ENCODE data around the gene HDLBP. TPM values are rescaled to one million over a fixed set of nuclear protein-coding genes. Genes with fewer than 3 reads are reported as not detected.

Gene HDLBP
- polyA plus RNA-seq, 4 donors: 136 to 394 (median 171) TPM

DNA sequence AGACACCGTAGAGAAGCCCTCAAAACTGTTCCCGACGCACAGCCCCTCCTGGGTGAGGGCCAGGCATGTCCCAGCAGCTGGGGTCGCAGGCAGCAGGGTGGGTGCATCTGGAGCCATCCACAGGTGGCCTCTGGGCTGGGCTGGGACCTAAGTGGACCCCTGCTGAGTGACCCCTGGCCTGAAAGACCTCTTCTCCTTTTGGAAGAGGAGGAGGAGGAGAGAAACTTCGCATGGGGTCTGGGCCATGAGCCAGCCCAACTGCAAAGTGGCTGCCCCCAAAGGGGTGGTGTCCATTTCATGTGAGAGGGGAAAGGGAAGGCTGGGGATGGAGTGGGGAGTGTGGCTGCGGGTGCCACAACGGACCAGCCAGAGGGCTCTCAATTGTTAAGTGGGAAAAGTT, 101.9 kb downstream of the HDLBP start:
- DNase-seq (no peak), FAIRE-seq (no peak)
- Histone ChIP-seq H3K27me3 (ENCODE audit: control insufficient read depth in 3 of 3, insufficient read depth in 3 of 3, low read length in 3 of 3) (peaks cover 0 to 2% (median 0%) of the 10 kb centered on the region in 3 donors), H3K4me1 (ENCODE audit: control insufficient read depth in 3 of 3, insufficient read depth in 2 of 3, low read depth in 1 of 3, low read length in 2 of 3) (no peaks in the 10 kb centered on the region), H3K9me3 (ENCODE audit: control insufficient read depth in 2 of 2, insufficient read depth in 1 of 2, low read depth in 1 of 2, low read length in 1 of 2) (no peaks in the 10 kb centered on the region), H3K27ac (ENCODE audit: low read depth in 1 of 3, low read length in 2 of 3) (no peak overlapping the region), H3K4me3 (ENCODE audit: low read depth in 1 of 3, low read length in 3 of 3) (no peak overlapping the region), H3K36me3 (ENCODE audit: control insufficient read depth in 3 of 3, insufficient read depth in 2 of 3, low read depth in 1 of 3, low read length in 3 of 3) (no peaks in the 10 kb centered on the region)
- 72 to 81% (median 78%) methylated on average over 7 of the region's 7 CpGs for WGBS, 3 donors

DNA sequence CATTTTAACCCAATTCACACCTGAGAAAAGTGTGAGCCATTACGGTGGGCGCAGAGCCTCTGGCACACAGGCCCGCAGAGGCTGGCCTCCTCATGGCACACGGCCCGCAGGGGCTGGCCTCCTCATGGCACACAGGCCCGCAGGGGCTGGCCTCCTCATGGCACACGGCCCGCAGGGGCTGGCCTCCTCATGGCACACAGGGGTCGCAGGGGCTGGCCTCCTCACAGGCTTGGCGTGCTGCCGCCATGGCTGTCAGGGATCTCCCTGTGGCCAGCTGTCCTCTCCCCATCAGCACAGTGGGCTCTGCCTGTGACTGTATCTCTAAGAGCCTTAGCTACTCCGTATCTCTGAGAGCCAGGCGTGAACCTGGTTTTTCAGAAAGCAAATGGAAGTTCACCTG, 102.4 kb downstream of the HDLBP start:
- Histone ChIP-seq H3K27ac (ENCODE audit: low read depth in 1 of 3, low read length in 2 of 3) (no peak overlapping the region), H3K4me3 (ENCODE audit: low read depth in 1 of 3, low read length in 3 of 3) (no peak overlapping the region), H3K36me3 (ENCODE audit: control insufficient read depth in 3 of 3, insufficient read depth in 2 of 3, low read depth in 1 of 3, low read length in 3 of 3) (no peaks in the 10 kb centered on the region), H3K4me1 (ENCODE audit: control insufficient read depth in 3 of 3, insufficient read depth in 2 of 3, low read depth in 1 of 3, low read length in 2 of 3) (no peaks in the 10 kb centered on the region), H3K27me3 (ENCODE audit: control insufficient read depth in 3 of 3, insufficient read depth in 3 of 3, low read length in 3 of 3) (peaks cover 0 to 2% (median 0%) of the 10 kb centered on the region in 3 donors), H3K9me3 (ENCODE audit: control insufficient read depth in 2 of 2, insufficient read depth in 1 of 2, low read depth in 1 of 2, low read length in 1 of 2) (no peaks in the 10 kb centered on the region)
- WGBS, 3 donors: 83 to 89% (median 89%) methylated on average over 11 to 13 of the region's 13 CpGs
- DNase-seq (no peak), FAIRE-seq (no peak)

GRCh38 chr2:241211276-241211675, 104.2 kb downstream of the HDLBP start:
- DNase-seq (no peak), FAIRE-seq (no peak)
- no peaks in the 10 kb centered on the region for H3K36me3 ChIP-seq (ENCODE audit: control insufficient read depth in 3 of 3, insufficient read depth in 2 of 3, low read depth in 1 of 3, low read length in 3 of 3)
- H3K9me3 ChIP-seq (ENCODE audit: control insufficient read depth in 2 of 2, insufficient read depth in 1 of 2, low read depth in 1 of 2, low read length in 1 of 2): no peaks in the 10 kb centered on the region
- H3K4me3 ChIP-seq (ENCODE audit: low read depth in 1 of 3, low read length in 3 of 3): no peak overlapping the region
- WGBS, 3 donors: 14 to 59% (median 32%) methylated on average over 2 of the region's 2 CpGs
- peaks cover 0 to 2% (median 0%) of the 10 kb centered on the region in 3 donors for H3K27me3 ChIP-seq (ENCODE audit: control insufficient read depth in 3 of 3, insufficient read depth in 3 of 3, low read length in 3 of 3)
- no peak overlapping the region for H3K27ac ChIP-seq (ENCODE audit: low read depth in 1 of 3, low read length in 2 of 3)
- H3K4me1 ChIP-seq (ENCODE audit: control insufficient read depth in 3 of 3, insufficient read depth in 2 of 3, low read depth in 1 of 3, low read length in 2 of 3): no peaks in the 10 kb centered on the region

DNA sequence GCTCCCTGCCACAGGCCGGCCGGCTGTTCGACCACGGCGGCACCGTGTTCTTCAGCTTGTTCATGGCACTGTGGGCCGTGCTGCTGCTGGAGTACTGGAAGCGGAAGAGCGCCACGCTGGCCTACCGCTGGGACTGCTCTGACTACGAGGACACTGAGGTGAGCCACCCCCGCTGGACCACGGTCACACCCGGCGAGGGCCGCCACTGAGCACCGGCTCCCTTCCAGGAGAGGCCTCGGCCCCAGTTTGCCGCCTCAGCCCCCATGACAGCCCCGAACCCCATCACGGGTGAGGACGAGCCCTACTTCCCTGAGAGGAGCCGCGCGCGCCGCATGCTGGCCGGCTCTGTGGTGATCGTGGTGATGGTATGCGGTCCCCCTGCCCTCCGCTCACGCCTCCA, 106.2 kb downstream of the HDLBP start:
- no peak overlapping the region for H3K4me3 ChIP-seq (ENCODE audit: low read depth in 1 of 3, low read length in 3 of 3)
- H3K27me3 ChIP-seq (ENCODE audit: control insufficient read depth in 3 of 3, insufficient read depth in 3 of 3, low read length in 3 of 3): no peaks in the 10 kb centered on the region
- H3K27ac ChIP-seq (ENCODE audit: low read depth in 1 of 3, low read length in 2 of 3): no peak overlapping the region
- no peaks in the 10 kb centered on the region for H3K36me3 ChIP-seq (ENCODE audit: control insufficient read depth in 3 of 3, insufficient read depth in 2 of 3, low read depth in 1 of 3, low read length in 3 of 3)
- 84 to 91% (median 85%) methylated on average over 23 to 33 of the region's 33 CpGs for WGBS, 3 donors
- no peak for DNase-seq
- H3K4me1 ChIP-seq (ENCODE audit: control insufficient read depth in 3 of 3, insufficient read depth in 2 of 3, low read depth in 1 of 3, low read length in 2 of 3): no peaks in the 10 kb centered on the region
- no peak for FAIRE-seq
- H3K9me3 ChIP-seq (ENCODE audit: control insufficient read depth in 2 of 2, insufficient read depth in 1 of 2, low read depth in 1 of 2, low read length in 1 of 2): no peaks in the 10 kb centered on the region

DNA sequence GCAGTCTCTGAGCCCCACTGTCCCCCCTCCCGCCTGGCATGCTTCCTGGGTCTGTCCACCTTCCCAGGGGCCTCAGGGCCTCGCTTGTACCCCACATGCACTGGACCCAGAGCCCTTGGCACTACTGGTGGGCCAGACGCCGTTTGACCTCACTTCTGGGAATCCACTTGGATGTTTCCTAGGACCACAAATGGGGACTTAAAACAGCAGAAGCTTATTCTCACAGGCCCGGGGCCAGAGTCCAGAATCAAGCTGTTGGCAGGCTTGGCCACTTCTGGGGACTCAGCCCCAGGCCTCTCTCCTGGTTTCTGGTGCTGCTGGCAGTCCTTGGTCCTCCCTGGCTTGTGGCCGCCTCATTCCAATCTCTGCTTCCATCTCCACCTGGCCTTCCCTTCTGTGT, 107.4 kb downstream of the HDLBP start:
- H3K4me1 ChIP-seq (ENCODE audit: control insufficient read depth in 3 of 3, insufficient read depth in 2 of 3, low read depth in 1 of 3, low read length in 2 of 3): no peaks in the 10 kb centered on the region
- H3K9me3 ChIP-seq (ENCODE audit: control insufficient read depth in 2 of 2, insufficient read depth in 1 of 2, low read depth in 1 of 2, low read length in 1 of 2): no peaks in the 10 kb centered on the region
- H3K4me3 ChIP-seq (ENCODE audit: low read depth in 1 of 3, low read length in 3 of 3): no peak overlapping the region
- WGBS, 3 donors: 35 to 62% (median 43%) methylated on average over 6 of the region's 6 CpGs
- H3K27ac ChIP-seq (ENCODE audit: low read depth in 1 of 3, low read length in 2 of 3): no peak overlapping the region
- FAIRE-seq (no peak), DNase-seq (no peak)
- no peaks in the 10 kb centered on the region for H3K27me3 ChIP-seq (ENCODE audit: control insufficient read depth in 3 of 3, insufficient read depth in 3 of 3, low read length in 3 of 3)
- no peaks in the 10 kb centered on the region for H3K36me3 ChIP-seq (ENCODE audit: control insufficient read depth in 3 of 3, insufficient read depth in 2 of 3, low read depth in 1 of 3, low read length in 3 of 3)

DNA sequence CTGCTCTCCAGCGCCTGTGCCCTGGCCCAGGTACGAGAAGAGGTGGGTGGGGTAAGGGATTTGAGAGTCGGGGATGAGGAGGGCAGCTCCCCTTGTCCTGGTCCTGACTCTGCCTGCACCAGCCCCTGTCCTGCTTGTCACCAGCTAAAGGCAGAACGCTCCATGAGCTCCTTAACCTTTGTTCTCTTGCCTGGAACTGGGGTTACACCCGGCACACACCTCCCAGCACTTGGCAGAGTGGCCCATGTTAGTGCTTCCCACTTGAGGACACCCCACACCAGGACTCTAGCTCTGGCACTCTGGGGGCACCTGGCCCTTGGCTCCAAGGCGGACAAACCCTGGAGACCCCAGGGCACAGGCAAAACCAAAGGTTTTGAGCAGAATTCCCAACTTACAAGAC, 107.8 kb downstream of the HDLBP start:
- no peaks in the 10 kb centered on the region for H3K9me3 ChIP-seq (ENCODE audit: control insufficient read depth in 2 of 2, insufficient read depth in 1 of 2, low read depth in 1 of 2, low read length in 1 of 2)
- H3K4me3 ChIP-seq (ENCODE audit: low read depth in 1 of 3, low read length in 3 of 3): no peak overlapping the region
- 12 to 63% (median 39%) methylated on average over 6 of the region's 6 CpGs for WGBS, 3 donors
- H3K4me1 ChIP-seq (ENCODE audit: control insufficient read depth in 3 of 3, insufficient read depth in 2 of 3, low read depth in 1 of 3, low read length in 2 of 3): no peaks in the 10 kb centered on the region
- DNase-seq (peak in 1 of 2 donors; percentile 63), FAIRE-seq (no peak)
- H3K27me3 ChIP-seq (ENCODE audit: control insufficient read depth in 3 of 3, insufficient read depth in 3 of 3, low read length in 3 of 3): no peaks in the 10 kb centered on the region
- no peaks in the 10 kb centered on the region for H3K36me3 ChIP-seq (ENCODE audit: control insufficient read depth in 3 of 3, insufficient read depth in 2 of 3, low read depth in 1 of 3, low read length in 3 of 3)
- H3K27ac ChIP-seq (ENCODE audit: low read depth in 1 of 3, low read length in 2 of 3): no peak overlapping the region

- DNase-seq: no peak
- no peak overlapping the region for H3K4me3 ChIP-seq (ENCODE audit: low read depth in 1 of 3, low read length in 3 of 3)
- H3K27ac ChIP-seq (ENCODE audit: low read depth in 1 of 3, low read length in 2 of 3): no peak overlapping the region
- no peaks in the 10 kb centered on the region for H3K27me3 ChIP-seq (ENCODE audit: control insufficient read depth in 3 of 3, insufficient read depth in 3 of 3, low read length in 3 of 3)
- WGBS, 3 donors: 57 to 64% (median 63%) methylated on average over 1 of the region's 1 CpG
- FAIRE-seq: no peak
- no peaks in the 10 kb centered on the region for H3K4me1 ChIP-seq (ENCODE audit: control insufficient read depth in 3 of 3, insufficient read depth in 2 of 3, low read depth in 1 of 3, low read length in 2 of 3)
- H3K36me3 ChIP-seq (ENCODE audit: control insufficient read depth in 3 of 3, insufficient read depth in 2 of 3, low read depth in 1 of 3, low read length in 3 of 3): no peaks in the 10 kb centered on the region
- no peaks in the 10 kb centered on the region for H3K9me3 ChIP-seq (ENCODE audit: control insufficient read depth in 2 of 2, insufficient read depth in 1 of 2, low read depth in 1 of 2, low read length in 1 of 2)
Observed at GRCh38 chr2:241207151-241207550, 108.3 kb downstream of the HDLBP start.

- WGBS, 3 donors: 74 to 90% (median 79%) methylated on average over 3 of the region's 3 CpGs
- Histone ChIP-seq H3K36me3 (ENCODE audit: control insufficient read depth in 3 of 3, insufficient read depth in 2 of 3, low read depth in 1 of 3, low read length in 3 of 3) (no peaks in the 10 kb centered on the region), H3K4me1 (ENCODE audit: control insufficient read depth in 3 of 3, insufficient read depth in 2 of 3, low read depth in 1 of 3, low read length in 2 of 3) (no peaks in the 10 kb centered on the region), H3K4me3 (ENCODE audit: low read depth in 1 of 3, low read length in 3 of 3) (no peak overlapping the region), H3K9me3 (ENCODE audit: control insufficient read depth in 2 of 2, insufficient read depth in 1 of 2, low read depth in 1 of 2, low read length in 1 of 2) (no peaks in the 10 kb centered on the region), H3K27ac (ENCODE audit: low read depth in 1 of 3, low read length in 2 of 3) (no peak overlapping the region), H3K27me3 (ENCODE audit: control insufficient read depth in 3 of 3, insufficient read depth in 3 of 3, low read length in 3 of 3) (no peaks in the 10 kb centered on the region)
- DNase-seq (no peak), FAIRE-seq (no peak)
Observed at GRCh38 chr2:241205086-241205485, 110.4 kb downstream of the HDLBP start.

GRCh38 chr2:241204490-241204889, 111.0 kb downstream of the HDLBP start:
- no peak overlapping the region for H3K27ac ChIP-seq (ENCODE audit: low read depth in 1 of 3, low read length in 2 of 3)
- H3K27me3 ChIP-seq (ENCODE audit: control insufficient read depth in 3 of 3, insufficient read depth in 3 of 3, low read length in 3 of 3): no peaks in the 10 kb centered on the region
- FAIRE-seq (no peak), DNase-seq (no peak)
- no peaks in the 10 kb centered on the region for H3K9me3 ChIP-seq (ENCODE audit: control insufficient read depth in 2 of 2, insufficient read depth in 1 of 2, low read depth in 1 of 2, low read length in 1 of 2)
- no peaks in the 10 kb centered on the region for H3K4me1 ChIP-seq (ENCODE audit: control insufficient read depth in 3 of 3, insufficient read depth in 2 of 3, low read depth in 1 of 3, low read length in 2 of 3)
- no peaks in the 10 kb centered on the region for H3K36me3 ChIP-seq (ENCODE audit: control insufficient read depth in 3 of 3, insufficient read depth in 2 of 3, low read depth in 1 of 3, low read length in 3 of 3)
- H3K4me3 ChIP-seq (ENCODE audit: low read depth in 1 of 3, low read length in 3 of 3): no peak overlapping the region
- 80 to 96% (median 82%) methylated on average over 4 of the region's 4 CpGs for WGBS, 3 donors

All from small intestine (tissue), 7 donors.